Stimulated activated CD8-positive, alpha-beta memory T cell treated with anti-CD3 and anti-CD28 coated beads, Interleukin-2, amount 100 ng/mL, for 1 hour (primary cell): ENCODE measurements around the gene UNC13A.
A peak's percentile ranks its signal among the peaks of the same experiment; 100 is the strongest.

Experiments used
- DNase-seq, 2 donors: peaks; one replicate each; pipeline ENCODE4 v3.0.0-alpha.2; 2020; ENCODE audit warnings: low read depth in 2 of 2

Gene UNC13A

GRCh38 chr19:17626456-17627015 lies 61.6 kb downstream of the UNC13A start:
- no peak for DNase-seq

- DNase-seq = no peak
These were observed 62.2 kb downstream of the UNC13A start for GRCh38 chr19:17625980-17626379.

GRCh38 chr19:17625043-17625442 lies 63.1 kb downstream of the UNC13A start:
- DNase-seq = no peak

GRCh38 chr19:17624314-17624991 lies 63.7 kb downstream of the UNC13A start:
- DNase-seq = no peak

- DNase-seq = no peak
These were observed 64.8 kb downstream of the UNC13A start for GRCh38 chr19:17623224-17623935.

- DNase-seq = no peak
These were observed 67.5 kb downstream of the UNC13A start for GRCh38 chr19:17620696-17621095.

GRCh38 chr19:17618936-17619335 lies 69.2 kb downstream of the UNC13A start:
- DNase-seq = no peak

- no peak for DNase-seq
These were observed 69.8 kb downstream of the UNC13A start for GRCh38 chr19:17618281-17618903.

- no peak for DNase-seq
These were observed 70.4 kb downstream of the UNC13A start for GRCh38 chr19:17617807-17618192.

- DNase-seq = no peak
These were observed 71.0 kb downstream of the UNC13A start for GRCh38 chr19:17616961-17617806.

- no peak for DNase-seq
These were observed 71.5 kb downstream of the UNC13A start for GRCh38 chr19:17616686-17616960.

- no peak for DNase-seq
These were observed 72.1 kb downstream of the UNC13A start for GRCh38 chr19:17615889-17616685.

GRCh38 chr19:17614476-17614875 lies 73.7 kb downstream of the UNC13A start:
- no peak for DNase-seq

- DNase-seq = no peak
These were observed 76.5 kb downstream of the UNC13A start for GRCh38 chr19:17611462-17612244.

- DNase-seq = no peak
These were observed 77.8 kb downstream of the UNC13A start for GRCh38 chr19:17610384-17610783.

- DNase-seq = no peak
These were observed 80.2 kb downstream of the UNC13A start for GRCh38 chr19:17607936-17608335.

- no peak for DNase-seq
These were observed 81.5 kb downstream of the UNC13A start for GRCh38 chr19:17606590-17607185.

GRCh38 chr19:17605761-17606589 lies 82.2 kb downstream of the UNC13A start:
- DNase-seq = peak; percentile 39 to 67

GRCh38 chr19:17605117-17605516 lies 83.0 kb downstream of the UNC13A start:
- DNase-seq = no peak
